Measurements from ENCODE around the gene CPEB1.
"Not testable (repeated sequence)": the region's sequence is repeated elsewhere in the genome, so short reads cannot be mapped to it uniquely, and the experiment has no call there.

Gene CPEB1

GRCh38 chr15:82648257-82649103 lies 1.3 kb upstream of the CPEB1 start:
- DNase-seq, result no peak

GRCh38 chr15:82647835-82648256 lies 683 bp upstream of the CPEB1 start:
- DNase-seq, result no peak

GRCh38 chr15:82646250-82647044 lies 716 bp downstream of the CPEB1 start:
- DNase-seq, result no peak

GRCh38 chr15:82644967-82645852 lies 2.0 kb downstream of the CPEB1 start:
- DNase-seq, result not testable (repeated sequence)

GRCh38 chr15:82643992-82644391 lies 3.2 kb downstream of the CPEB1 start:
- no peak for DNase-seq

GRCh38 chr15:82642656-82643055 lies 4.5 kb downstream of the CPEB1 start:
- DNase-seq, result no peak

GRCh38 chr15:82641129-82641798 lies 5.9 kb downstream of the CPEB1 start:
- no peak for DNase-seq

- no peak for DNase-seq
These were observed 6.5 kb downstream of the CPEB1 start for GRCh38 chr15:82640672-82641071.

- DNase-seq, result no peak
These were observed 11.4 kb downstream of the CPEB1 start for GRCh38 chr15:82635798-82636197.

- no peak for DNase-seq
These were observed 17.1 kb downstream of the CPEB1 start for GRCh38 chr15:82630033-82630432.

GRCh38 chr15:82625136-82625535 lies 22.0 kb downstream of the CPEB1 start:
- DNase-seq, result no peak

- DNase-seq, result no peak
These were observed 22.7 kb downstream of the CPEB1 start for GRCh38 chr15:82624438-82624837.

GRCh38 chr15:82624008-82624407 lies 23.2 kb downstream of the CPEB1 start:
- no peak for DNase-seq

GRCh38 chr15:82621970-82622369 lies 25.2 kb downstream of the CPEB1 start:
- DNase-seq, result no peak

GRCh38 chr15:82613747-82614146 lies 33.4 kb downstream of the CPEB1 start:
- DNase-seq, result no peak

GRCh38 chr15:82611348-82611747 lies 35.8 kb downstream of the CPEB1 start:
- no peak for DNase-seq

- no peak for DNase-seq
These were observed 45.0 kb downstream of the CPEB1 start for GRCh38 chr15:82602195-82602594.

- no peak for DNase-seq
These were observed 47.3 kb downstream of the CPEB1 start for GRCh38 chr15:82599862-82600261.

GRCh38 chr15:82597815-82598214 lies 49.3 kb downstream of the CPEB1 start:
- DNase-seq, result no peak

- no peak for DNase-seq
These were observed 51.4 kb downstream of the CPEB1 start for GRCh38 chr15:82595766-82596165.

- no peak for DNase-seq
These were observed 52.0 kb downstream of the CPEB1 start for GRCh38 chr15:82595203-82595602.

- DNase-seq, result no peak
These were observed 59.4 kb downstream of the CPEB1 start for GRCh38 chr15:82587805-82588204.
